ENCODE results near the gene BCAS3.

Gene BCAS3

GRCh38 chr17:61073799-61074513 is 396.3 kb downstream of the BCAS3 start:
- DNase-seq, result no peak

GRCh38 chr17:61075988-61076387 is 398.3 kb downstream of the BCAS3 start:
- no peak for DNase-seq

GRCh38 chr17:61076621-61077031 is 399.0 kb downstream of the BCAS3 start:
- no peak for DNase-seq

- DNase-seq, result no peak
Measured at GRCh38 chr17:61081959-61082358, 404.3 kb downstream of the BCAS3 start.

GRCh38 chr17:61084260-61084659 is 406.6 kb downstream of the BCAS3 start:
- DNase-seq, result no peak

- DNase-seq, result no peak
Measured at GRCh38 chr17:61087024-61087423, 409.4 kb downstream of the BCAS3 start.

GRCh38 chr17:61088556-61088955 is 410.9 kb downstream of the BCAS3 start:
- DNase-seq, result no peak

- no peak for DNase-seq
Measured at GRCh38 chr17:61091096-61091495, 413.4 kb downstream of the BCAS3 start.

- no peak for DNase-seq
Measured at GRCh38 chr17:61097781-61098180, 420.1 kb downstream of the BCAS3 start.

- no peak for DNase-seq
Measured at GRCh38 chr17:61106354-61106753, 428.7 kb downstream of the BCAS3 start.

- DNase-seq, result no peak
Measured at GRCh38 chr17:61116577-61116976, 438.9 kb downstream of the BCAS3 start.

- no peak for DNase-seq
Measured at GRCh38 chr17:61117983-61118382, 440.3 kb downstream of the BCAS3 start.

- DNase-seq, result no peak
Measured at GRCh38 chr17:61118871-61119270, 441.2 kb downstream of the BCAS3 start.

- no peak for DNase-seq
Measured at GRCh38 chr17:61122326-61122913, 444.8 kb downstream of the BCAS3 start.

- DNase-seq, result no peak
Measured at GRCh38 chr17:61124562-61124961, 446.9 kb downstream of the BCAS3 start.

- no peak for DNase-seq
Measured at GRCh38 chr17:61126473-61127249, 449.0 kb downstream of the BCAS3 start.

GRCh38 chr17:61127960-61128359 is 450.3 kb downstream of the BCAS3 start:
- no peak for DNase-seq

- no peak for DNase-seq
Measured at GRCh38 chr17:61128661-61129115, 451.0 kb downstream of the BCAS3 start.

GRCh38 chr17:61129267-61130254 is 451.9 kb downstream of the BCAS3 start:
- DNase-seq, result peak; percentile 55

- no peak for DNase-seq
Measured at GRCh38 chr17:61130330-61130729, 452.7 kb downstream of the BCAS3 start.

GRCh38 chr17:61131585-61131984 is 453.9 kb downstream of the BCAS3 start:
- no peak for DNase-seq

- no peak for DNase-seq
Measured at GRCh38 chr17:61132524-61132923, 454.9 kb downstream of the BCAS3 start.

- DNase-seq, result no peak
Measured at GRCh38 chr17:61133853-61134252, 456.2 kb downstream of the BCAS3 start.

All from NCI-H1694 treated with DMSO at 0.1 percent for 48 hours (cell line).